PFSK-1 (cell line): ENCODE results near the gene HTR1B.

Source experiments
- POLR2AphosphoS5 ChIP-seq: IDR thresholded peaks from 2 replicates; pipeline ENCODE4 v1.6.1; 2012; ENCODE audit warnings: low read depth, mild to moderate bottlenecking, control low read depth, low read length, moderate library complexity
- TAF1 ChIP-seq: IDR thresholded peaks from 2 replicates; pipeline ENCODE4 v1.6.1; 2012; ENCODE audit warnings: low read length, control low read depth, borderline replicate concordance; ENCODE audit not compliant: insufficient read depth

DNA sequence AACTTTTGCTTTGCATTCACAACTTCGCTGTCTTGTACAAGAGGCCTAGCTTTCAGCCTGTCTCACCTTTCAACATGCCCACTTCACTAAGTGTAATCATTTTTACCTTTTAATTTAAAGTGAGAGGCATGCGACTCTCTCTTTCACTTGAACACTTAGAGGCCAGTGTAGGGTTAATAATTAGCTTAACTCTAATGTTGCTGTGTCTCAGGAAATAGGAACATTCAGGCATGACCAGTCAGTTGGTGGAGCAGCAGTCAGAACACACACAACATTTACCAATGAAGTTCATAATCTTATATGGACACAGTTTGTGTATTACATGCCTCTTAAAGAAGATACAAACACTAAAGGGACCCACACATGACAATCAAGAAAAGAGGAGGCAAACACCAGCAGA, 47.6 kb downstream of the HTR1B start:
- TF ChIP-seq POLR2AphosphoS5 (no peak), TAF1 (no peak)
